GM12892 (cell line): ENCODE results near the gene LIN7A.

Experiments used
- POLR2A ChIP-seq: IDR thresholded peaks from 2 replicates; pipeline ENCODE4 v1.6.1; 2011; ENCODE audit warnings: low read depth, low read length, control low read depth
- POLR2AphosphoS5 ChIP-seq: IDR thresholded peaks from 2 replicates; pipeline ENCODE4 v1.6.1; 2011; ENCODE audit warnings: low read depth, low read length, control low read depth
- TAF1 ChIP-seq: IDR thresholded peaks from 2 replicates; pipeline ENCODE4 v1.6.1; 2011; ENCODE audit warnings: low read depth, mild to moderate bottlenecking, control low read depth, low read length, borderline replicate concordance

GRCh38 chr12:80756875-80757274 lies 180.9 kb downstream of the LIN7A start:
- no peak for TF ChIP-seq POLR2A
- TF ChIP-seq TAF1 = no peak
- TF ChIP-seq POLR2AphosphoS5 = no peak
